Liver (tissue), 3 donors: ENCODE data around the gene SPATA33.

ENCODE experiments used
- FOXA1 ChIP-seq: IDR thresholded peaks from 2 replicates; pipeline ENCODE4 v1.6.1; 2016; ENCODE audit warnings: antibody characterized with exemption
- GABPA ChIP-seq, 2 donors: IDR thresholded peaks in 1 of 2; conservative IDR thresholded peaks in 1 of 2; 2 replicates each; pipeline ENCODE4 v1.6.1; 2016; ENCODE audit warnings: antibody characterized with exemption in 2 of 2, mild to moderate bottlenecking in 1 of 2, moderate library complexity in 1 of 2
- HNF4G ChIP-seq: IDR thresholded peaks from 2 replicates; pipeline ENCODE4 v1.6.1; 2016; ENCODE audit warnings: antibody characterized with exemption
- JUND ChIP-seq, 2 donors: IDR thresholded peaks; 2 replicates each; pipeline ENCODE4 v1.6.1; 2016; ENCODE audit warnings: antibody characterized with exemption in 2 of 2
- RAD21 ChIP-seq, 2 donors: IDR thresholded peaks; 2 replicates each; pipeline ENCODE4 v1.6.1; 2016; ENCODE audit warnings: antibody characterized with exemption in 2 of 2, mild to moderate bottlenecking in 2 of 2
- SP1 ChIP-seq: IDR thresholded peaks from 2 replicates; pipeline ENCODE4 v1.6.1; 2018; ENCODE audit warnings: antibody characterized with exemption, mild to moderate bottlenecking
- TAF1 ChIP-seq: conservative IDR thresholded peaks from 2 replicates; pipeline ENCODE4 v1.6.1; 2016; ENCODE audit warnings: antibody characterized with exemption, mild to moderate bottlenecking
- YY1 ChIP-seq: IDR thresholded peaks from 2 replicates; pipeline ENCODE4 v1.6.1; 2016; ENCODE audit warnings: antibody characterized with exemption, mild to moderate bottlenecking
- TF ChIP-seq, protein P1 (sequence below): fragments of 150-350 bp; IDR thresholded peaks from 2 replicates; pipeline ENCODE4 v1.5.1; 2017; ENCODE audit warnings: improper control_type of control experiment, low read depth, low read length; ENCODE audit not compliant: missing input control
- TF ChIP-seq, protein P2 (sequence below): IDR thresholded peaks from 2 replicates; pipeline ENCODE4 v1.6.1; 2016; ENCODE audit warnings: antibody characterized with exemption
- TF ChIP-seq, protein P3 (sequence below): IDR thresholded peaks from 2 replicates; pipeline ENCODE4 v1.6.1; 2016; ENCODE audit warnings: antibody characterized with exemption
- donor health status: healthy.
- donor health status: healthy.

DNA sequence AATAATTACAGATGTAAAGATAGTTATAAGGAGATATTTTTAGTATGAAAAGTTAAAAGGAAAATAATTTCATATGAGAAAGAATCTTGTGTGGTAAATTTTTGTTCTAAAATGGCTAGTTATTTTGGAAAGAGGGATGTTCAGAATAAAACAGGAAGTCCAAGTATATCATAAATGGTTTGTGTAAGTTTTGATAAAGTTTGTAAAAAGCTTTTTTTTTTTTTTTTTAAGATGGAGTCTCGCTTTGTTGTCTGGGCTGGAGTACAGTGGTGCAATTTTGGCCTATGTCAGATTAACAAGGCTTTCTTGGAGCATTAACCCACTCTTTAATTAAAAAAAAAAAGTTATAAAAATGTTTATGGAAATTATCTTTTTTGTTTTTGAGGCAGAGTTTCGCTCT is 20.6 kb downstream of the SPATA33 start:
- TF ChIP-seq JUND (IDR thresholded peaks at IDR 0.05) (no peak), RAD21 (IDR thresholded peaks at IDR 0.05) (no peak), HNF4G (no peak), TAF1 (no peak), SP1 (no peak), FOXA1 (no peak), GABPA (IDR thresholded peaks at IDR 0.05 in 1 of 2, conservative IDR thresholded peaks at IDR 0.05 in 1 of 2) (no peak), YY1 (no peak)
- TF ChIP-seq, protein P1, sequence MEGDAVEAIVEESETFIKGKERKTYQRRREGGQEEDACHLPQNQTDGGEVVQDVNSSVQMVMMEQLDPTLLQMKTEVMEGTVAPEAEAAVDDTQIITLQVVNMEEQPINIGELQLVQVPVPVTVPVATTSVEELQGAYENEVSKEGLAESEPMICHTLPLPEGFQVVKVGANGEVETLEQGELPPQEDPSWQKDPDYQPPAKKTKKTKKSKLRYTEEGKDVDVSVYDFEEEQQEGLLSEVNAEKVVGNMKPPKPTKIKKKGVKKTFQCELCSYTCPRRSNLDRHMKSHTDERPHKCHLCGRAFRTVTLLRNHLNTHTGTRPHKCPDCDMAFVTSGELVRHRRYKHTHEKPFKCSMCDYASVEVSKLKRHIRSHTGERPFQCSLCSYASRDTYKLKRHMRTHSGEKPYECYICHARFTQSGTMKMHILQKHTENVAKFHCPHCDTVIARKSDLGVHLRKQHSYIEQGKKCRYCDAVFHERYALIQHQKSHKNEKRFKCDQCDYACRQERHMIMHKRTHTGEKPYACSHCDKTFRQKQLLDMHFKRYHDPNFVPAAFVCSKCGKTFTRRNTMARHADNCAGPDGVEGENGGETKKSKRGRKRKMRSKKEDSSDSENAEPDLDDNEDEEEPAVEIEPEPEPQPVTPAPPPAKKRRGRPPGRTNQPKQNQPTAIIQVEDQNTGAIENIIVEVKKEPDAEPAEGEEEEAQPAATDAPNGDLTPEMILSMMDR, result no peak
- TF ChIP-seq, protein P2, sequence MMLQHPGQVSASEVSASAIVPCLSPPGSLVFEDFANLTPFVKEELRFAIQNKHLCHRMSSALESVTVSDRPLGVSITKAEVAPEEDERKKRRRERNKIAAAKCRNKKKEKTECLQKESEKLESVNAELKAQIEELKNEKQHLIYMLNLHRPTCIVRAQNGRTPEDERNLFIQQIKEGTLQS, result no peak
- TF ChIP-seq, protein P3, sequence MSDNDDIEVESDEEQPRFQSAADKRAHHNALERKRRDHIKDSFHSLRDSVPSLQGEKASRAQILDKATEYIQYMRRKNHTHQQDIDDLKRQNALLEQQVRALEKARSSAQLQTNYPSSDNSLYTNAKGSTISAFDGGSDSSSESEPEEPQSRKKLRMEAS, result no peak
